Mesenchymal stem cell (in vitro differentiated cells and primary cell): ENCODE measurements around the gene ANKLE1.
A peak's percentile ranks its signal among the peaks of the same experiment; 100 is the strongest.

Experiments used
- DNase-seq: peaks from one replicate; pipeline ENCODE4 v3.0.0-alpha.2; 2013
- H2AFZ ChIP-seq: one replicate; pipeline ENCODE4 v1.6.1; 2013; ENCODE audit warnings: low read depth, mild to moderate bottlenecking, control low read depth, inconsistent platforms, low read length, moderate library complexity
- H2AK5ac ChIP-seq: 2 replicates; pipeline ENCODE4 v1.6.1; 2013; ENCODE audit warnings: low read length, moderate library complexity, mild to moderate bottlenecking, inconsistent platforms; ENCODE audit not compliant: severe bottlenecking
- H2BK120ac ChIP-seq: one replicate; pipeline ENCODE4 v1.6.1; 2013; ENCODE audit warnings: low read depth, mild to moderate bottlenecking, inconsistent platforms, low read length, moderate library complexity
- H2BK12ac ChIP-seq, 2 experiments: one replicate each; pipeline ENCODE4 v1.6.1; 2013; ENCODE audit warnings: inconsistent platforms in 2 of 2, low read length in 2 of 2, mild to moderate bottlenecking in 2 of 2, moderate library complexity in 2 of 2, control low read depth in 1 of 2
- H2BK15ac ChIP-seq: one replicate; pipeline ENCODE4 v1.6.1; 2013; ENCODE audit warnings: mild to moderate bottlenecking, low read depth, inconsistent platforms; ENCODE audit not compliant: poor library complexity, severe bottlenecking
- H2BK5ac ChIP-seq: 2 replicates; pipeline ENCODE4 v1.6.1; 2013; ENCODE audit warnings: low read depth, mild to moderate bottlenecking, low read length, control low read depth, inconsistent platforms; ENCODE audit not compliant: poor library complexity, severe bottlenecking
- H3K14ac ChIP-seq, 2 experiments: one replicate each; pipeline ENCODE4 v1.6.1; 2013; ENCODE audit warnings: inconsistent platforms in 2 of 2, low read length in 2 of 2, control low read depth in 1 of 2, mild to moderate bottlenecking in 1 of 2, moderate library complexity in 1 of 2
- H3K18ac ChIP-seq, 2 experiments: one replicate each; pipeline ENCODE4 v1.6.1; 2013; ENCODE audit warnings: inconsistent platforms in 2 of 2, low read length in 2 of 2, control low read depth in 1 of 2, low read depth in 1 of 2, mild to moderate bottlenecking in 1 of 2
- H3K23ac ChIP-seq, 2 experiments: one replicate each; pipeline ENCODE4 v1.6.1; 2013; ENCODE audit warnings: inconsistent platforms in 2 of 2, low read length in 2 of 2, mild to moderate bottlenecking in 2 of 2, moderate library complexity in 2 of 2, control low read depth in 1 of 2
- H3K27ac ChIP-seq: 2 replicates; pipeline ENCODE4 v1.5.1; 2013; ENCODE audit warnings: mild to moderate bottlenecking, moderate library complexity, low read length, control low read depth, inconsistent platforms; ENCODE audit not compliant: poor library complexity, severe bottlenecking
- H3K27me3 ChIP-seq, 2 experiments: 2 replicates each; pipeline versions ENCODE4 v1.6.1 to v1.7.0; 2013; ENCODE audit warnings: low read length in 2 of 2, mild to moderate bottlenecking in 2 of 2, moderate library complexity in 2 of 2, control low read depth in 1 of 2, inconsistent platforms in 1 of 2; ENCODE audit not compliant: control insufficient read depth in 1 of 2, insufficient read depth in 1 of 2
- H3K36me3 ChIP-seq, 2 experiments: 2 replicates each; pipeline versions ENCODE4 v1.6.1 to v1.7.0; 2013; ENCODE audit warnings: low read length in 2 of 2, control low read depth in 1 of 2, inconsistent platforms in 1 of 2, low read depth in 1 of 2, mild to moderate bottlenecking in 1 of 2; ENCODE audit not compliant: insufficient read depth in 2 of 2, control insufficient read depth in 1 of 2
- H3K4ac ChIP-seq, 2 experiments: one replicate each; pipeline ENCODE4 v1.6.1; 2013; ENCODE audit warnings: inconsistent platforms in 2 of 2, low read length in 2 of 2, mild to moderate bottlenecking in 2 of 2, moderate library complexity in 2 of 2, control low read depth in 1 of 2, low read depth in 1 of 2
- H3K4me1 ChIP-seq: 2 replicates; pipeline ENCODE4 v1.6.1; 2013; ENCODE audit warnings: low read depth, low read length, control low read depth; ENCODE audit not compliant: control insufficient read depth, insufficient read depth
- H3K4me2 ChIP-seq: 2 replicates; pipeline ENCODE4 v1.6.1; 2013; ENCODE audit warnings: low read length, mild to moderate bottlenecking, inconsistent platforms; ENCODE audit not compliant: poor library complexity, severe bottlenecking
- H3K4me3 ChIP-seq, 2 experiments: 2 replicates each; pipeline versions ENCODE4 v1.5.1 to v1.7.0; 2013; ENCODE audit warnings: low read length in 2 of 2, mild to moderate bottlenecking in 2 of 2, control low read depth in 1 of 2, low read depth in 1 of 2; ENCODE audit not compliant: insufficient read depth in 1 of 2
- H3K79me1 ChIP-seq: replicated peaks from 2 replicates; pipeline ENCODE4 v1.6.1; 2013; ENCODE audit warnings: mild to moderate bottlenecking, control low read depth, low read length, inconsistent platforms; ENCODE audit not compliant: poor library complexity, severe bottlenecking
- H3K9ac ChIP-seq: 2 replicates; pipeline ENCODE4 v1.7.0; 2013; ENCODE audit warnings: mild to moderate bottlenecking, low read length, moderate library complexity
- H3K9me3 ChIP-seq: 2 replicates; pipeline ENCODE4 v1.7.0; 2013; ENCODE audit warnings: mild to moderate bottlenecking, low read length; ENCODE audit not compliant: control insufficient read depth
- H4K8ac ChIP-seq: one replicate; pipeline ENCODE4 v1.6.1; 2013; ENCODE audit warnings: inconsistent platforms, mild to moderate bottlenecking, low read length, moderate library complexity
- H4K91ac ChIP-seq: one replicate; pipeline ENCODE4 v1.6.1; 2013; ENCODE audit warnings: mild to moderate bottlenecking, low read length, inconsistent platforms
- WGBS: methylation state at CpG from one replicate; pipeline ENCODE4 v1.1.7; 2013; ENCODE audit warnings: mixed read lengths; 5-methylcytosine and 5-hydroxymethylcytosine counted together

Gene ANKLE1

GRCh38 chr19:17312189-17313113 is 30.8 kb downstream of the ANKLE1 start:
- Histone ChIP-seq H2BK120ac (no peak overlapping the region), H3K23ac (peak overlapping the region in 1 of 2 experiments; percentile 6), H3K27me3 (no peaks in the 10 kb centered on the region), H3K4ac (peak overlapping the region in 1 of 2 experiments; percentile 34), H3K4me1 (peaks cover 30% of the 10 kb centered on the region), H3K14ac (no peak overlapping the region), H4K8ac (no peak overlapping the region), H2BK12ac (peak overlapping the region in 1 of 2 experiments; percentile 17), H2BK5ac (no peak overlapping the region), H3K27ac (peak overlapping the region; percentile 69), H2AFZ (no peak overlapping the region), H3K9me3 (no peaks in the 10 kb centered on the region), H3K79me1 (peaks cover 29% of the 10 kb centered on the region), H2AK5ac (peak overlapping the region; percentile 13), H4K91ac (peak overlapping the region; percentile 15), H3K36me3 (peaks cover 25 to 45% of the 10 kb centered on the region in 2 experiments), H3K9ac (peak overlapping the region; percentile 42), H3K4me2 (peak overlapping the region; percentile 14), H2BK15ac (no peak overlapping the region), H3K18ac (peak overlapping the region in 1 of 2 experiments; percentile 29), H3K4me3 (peak overlapping the region in 1 of 2 experiments; percentile 12)
- WGBS: 85% methylated on average over 20 of the region's 20 CpGs
- DNase-seq: no peak

GRCh38 chr19:17314007-17314593 is 32.4 kb downstream of the ANKLE1 start:
- over 99% methylated on average over 19 of the region's 19 CpGs for WGBS
- Histone ChIP-seq H2AK5ac (no peak overlapping the region), H3K9me3 (no peaks in the 10 kb centered on the region), H3K36me3 (peaks cover 29 to 59% of the 10 kb centered on the region in 2 experiments), H2BK12ac (no peak overlapping the region), H2AFZ (no peak overlapping the region), H3K27ac (no peak overlapping the region), H3K27me3 (no peaks in the 10 kb centered on the region), H4K8ac (no peak overlapping the region), H3K23ac (no peak overlapping the region), H4K91ac (no peak overlapping the region), H3K18ac (no peak overlapping the region), H2BK15ac (no peak overlapping the region), H2BK5ac (no peak overlapping the region), H3K4me2 (no peak overlapping the region), H3K4ac (no peak overlapping the region), H3K79me1 (peaks cover 29% of the 10 kb centered on the region), H3K9ac (no peak overlapping the region), H2BK120ac (no peak overlapping the region), H3K14ac (no peak overlapping the region), H3K4me1 (peaks cover 28% of the 10 kb centered on the region), H3K4me3 (no peak overlapping the region)
- DNase-seq: no peak

- H2AFZ ChIP-seq: no peak overlapping the region
- H4K8ac ChIP-seq: no peak overlapping the region
- no peak overlapping the region for H3K18ac ChIP-seq
- DNase-seq: no peak
- peaks cover 42% of the 10 kb centered on the region for H3K79me1 ChIP-seq
- no peaks in the 10 kb centered on the region for H3K9me3 ChIP-seq
- no peaks in the 10 kb centered on the region for H3K27me3 ChIP-seq
- H3K4me2 ChIP-seq: no peak overlapping the region
- peaks cover 4% of the 10 kb centered on the region for H3K4me1 ChIP-seq
- no peak overlapping the region for H4K91ac ChIP-seq
- no peak overlapping the region for H3K4me3 ChIP-seq
- no peak overlapping the region for H3K14ac ChIP-seq
- no peak overlapping the region for H2BK15ac ChIP-seq
- H3K36me3 ChIP-seq: peaks cover 52 to 82% of the 10 kb centered on the region in 2 experiments
- no peak overlapping the region for H2BK12ac ChIP-seq
- no peak overlapping the region for H2AK5ac ChIP-seq
- H2BK120ac ChIP-seq: no peak overlapping the region
- no peak overlapping the region for H3K23ac ChIP-seq
- 97% methylated on average over 6 of the region's 6 CpGs for WGBS
- no peak overlapping the region for H3K27ac ChIP-seq
- H3K4ac ChIP-seq: no peak overlapping the region
- H2BK5ac ChIP-seq: no peak overlapping the region
- no peak overlapping the region for H3K9ac ChIP-seq
These were observed 37.3 kb downstream of the ANKLE1 start for GRCh38 chr19:17318966-17319365.
